H9 (cell line): ENCODE data around the gene MID1. TPM values are rescaled to one million over a fixed set of nuclear protein-coding genes. Genes with fewer than 3 reads are reported as not detected.
"Not testable (repeated sequence)": the region's sequence is repeated elsewhere in the genome, so short reads cannot be mapped to it uniquely, and the experiment has no call there.

ENCODE experiments used
- DNase-seq: peaks from one replicate; pipeline ENCODE4 v3.0.0-alpha.2; 2017
- H2AFZ ChIP-seq: one replicate; pipeline ENCODE4 v1.6.1; 2013; ENCODE audit warnings: mild to moderate bottlenecking, low read length, control low read depth, moderate library complexity
- H2AK5ac ChIP-seq: 2 replicates; pipeline ENCODE4 v1.6.1; 2013; ENCODE audit warnings: low read length, control low read depth, mixed read lengths; ENCODE audit not compliant: insufficient read length
- H2BK120ac ChIP-seq: one replicate; pipeline ENCODE4 v1.6.1; 2013; ENCODE audit warnings: low read depth, mild to moderate bottlenecking, low read length, control low read depth, inconsistent platforms; ENCODE audit not compliant: poor library complexity, severe bottlenecking
- H2BK12ac ChIP-seq: 2 replicates; pipeline ENCODE4 v1.6.1; 2013; ENCODE audit warnings: low read length, control low read depth, mixed read lengths, low read depth; ENCODE audit not compliant: insufficient read length
- H2BK15ac ChIP-seq: 2 replicates; pipeline ENCODE4 v1.6.1; 2013; ENCODE audit warnings: low read depth, low read length, control low read depth
- H2BK20ac ChIP-seq: one replicate; pipeline ENCODE4 v1.6.1; 2013; ENCODE audit warnings: low read depth, mild to moderate bottlenecking, low read length, control low read depth, inconsistent platforms; ENCODE audit not compliant: poor library complexity, severe bottlenecking
- H2BK5ac ChIP-seq: 2 replicates; pipeline ENCODE4 v1.6.1; 2013; ENCODE audit warnings: low read length, control low read depth, mixed read lengths; ENCODE audit not compliant: insufficient read length
- H3K14ac ChIP-seq: 2 replicates; pipeline ENCODE4 v1.6.1; 2013; ENCODE audit warnings: low read length, control low read depth; ENCODE audit not compliant: insufficient read depth
- H3K18ac ChIP-seq: 2 replicates; pipeline ENCODE4 v1.6.1; 2013; ENCODE audit warnings: low read depth, mild to moderate bottlenecking, mixed read lengths, low read length, control low read depth; ENCODE audit not compliant: insufficient read length
- H3K23ac ChIP-seq: 2 replicates; pipeline ENCODE4 v1.6.1; 2013; ENCODE audit warnings: low read length, control low read depth, mixed read lengths, low read depth; ENCODE audit not compliant: insufficient read length
- H3K23me2 ChIP-seq: 2 replicates; pipeline ENCODE4 v1.6.1; 2013; ENCODE audit warnings: low read depth, mild to moderate bottlenecking, mixed read lengths, low read length, control low read depth; ENCODE audit not compliant: insufficient read length, poor library complexity, severe bottlenecking
- H3K27ac ChIP-seq: 2 replicates; pipeline ENCODE4 v1.5.1; 2013; ENCODE audit warnings: low read length, control low read depth, mixed read lengths, low read depth; ENCODE audit not compliant: insufficient read length
- H3K27me3 ChIP-seq: 2 replicates; pipeline ENCODE4 v1.6.1; 2013; ENCODE audit warnings: low read length, control low read depth, inconsistent platforms; ENCODE audit not compliant: insufficient read depth
- H3K4ac ChIP-seq: 2 replicates; pipeline ENCODE4 v1.6.1; 2013; ENCODE audit warnings: low read depth, mild to moderate bottlenecking, control low read depth, inconsistent platforms, low read length, moderate library complexity
- H3K4me1 ChIP-seq: 2 replicates; pipeline ENCODE4 v1.6.1; 2013; ENCODE audit warnings: low read length, control low read depth, inconsistent platforms; ENCODE audit not compliant: insufficient read depth
- H3K4me2 ChIP-seq: 2 replicates; pipeline ENCODE4 v1.6.1; 2013; ENCODE audit warnings: low read length, control low read depth, mixed read lengths; ENCODE audit not compliant: insufficient read length, insufficient read depth
- H3K56ac ChIP-seq: 2 replicates; pipeline ENCODE4 v1.6.1; 2013; ENCODE audit warnings: low read depth, mild to moderate bottlenecking, mixed read lengths, low read length, control low read depth; ENCODE audit not compliant: insufficient read length
- H3K79me1 ChIP-seq: 2 replicates; pipeline ENCODE4 v1.6.1; 2013; ENCODE audit warnings: low read depth, mild to moderate bottlenecking, moderate library complexity, low read length, control low read depth, inconsistent platforms; ENCODE audit not compliant: insufficient read depth, poor library complexity, severe bottlenecking
- H3K79me2 ChIP-seq: 2 replicates; pipeline ENCODE4 v1.6.1; 2013; ENCODE audit warnings: low read length, control low read depth, inconsistent platforms; ENCODE audit not compliant: insufficient read depth
- H3K9ac ChIP-seq: 2 replicates; pipeline ENCODE4 v1.6.1; 2013; ENCODE audit warnings: low read length, control low read depth, mixed read lengths; ENCODE audit not compliant: insufficient read length; ENCODE audit errors: extremely low read depth
- H3K9me3 ChIP-seq: one replicate; pipeline ENCODE4 v1.6.1; 2013; ENCODE audit warnings: low read depth, low read length, inconsistent platforms; ENCODE audit not compliant: control insufficient read depth
- H3T11ph ChIP-seq: one replicate; pipeline ENCODE4 v1.6.1; 2013; ENCODE audit warnings: mild to moderate bottlenecking, low read length, control low read depth, inconsistent platforms
- H4K20me1 ChIP-seq: one replicate; pipeline ENCODE4 v1.6.1; 2013; ENCODE audit not compliant: control insufficient read depth, insufficient read length, insufficient read depth
- H4K5ac ChIP-seq: 2 replicates; pipeline ENCODE4 v1.6.1; 2013; ENCODE audit warnings: low read depth, mild to moderate bottlenecking, mixed read lengths, low read length, control low read depth; ENCODE audit not compliant: insufficient read length
- H4K8ac ChIP-seq: replicated peaks from 2 replicates; pipeline ENCODE4 v1.6.1; 2013; ENCODE audit warnings: low read length, control low read depth, mixed read lengths, low read depth; ENCODE audit not compliant: insufficient read length
- H4K91ac ChIP-seq: 2 replicates; pipeline ENCODE4 v1.6.1; 2013; ENCODE audit warnings: low read depth, mild to moderate bottlenecking, moderate library complexity, mixed read lengths, low read length, control low read depth; ENCODE audit not compliant: insufficient read length
- H3K27ac Mint-ChIP-seq, 3 experiments: 2 replicates in 2 of 3; 3 replicates in 1 of 3; pipeline ENCODE4 v1.8.0; 2020 to 2021; ENCODE audit warnings: mixed read lengths in 3 of 3, mild to moderate bottlenecking in 1 of 3, moderate library complexity in 1 of 3
- H3K27me3 Mint-ChIP-seq: 2 replicates; pipeline ENCODE4 v1.8.0; 2021; ENCODE audit warnings: low read depth, mild to moderate bottlenecking, moderate library complexity, mixed read lengths
- H3K36me3 Mint-ChIP-seq, 3 experiments: 2 replicates in 2 of 3; 3 replicates in 1 of 3; pipeline ENCODE4 v1.8.0; 2020 to 2021; ENCODE audit warnings: low read depth in 3 of 3, mixed read lengths in 3 of 3; ENCODE audit not compliant: insufficient read depth in 1 of 3
- H3K4me1 Mint-ChIP-seq, 2 experiments: 2 replicates each; pipeline ENCODE4 v1.8.0; 2020; ENCODE audit warnings: mixed read lengths in 2 of 2
- H3K4me3 Mint-ChIP-seq, 2 experiments: 2 replicates in 1 of 2; 3 replicates in 1 of 2; pipeline ENCODE4 v1.8.0; 2020 to 2021; ENCODE audit warnings: mild to moderate bottlenecking in 2 of 2, mixed read lengths in 2 of 2, moderate library complexity in 1 of 2
- H3K9me3 Mint-ChIP-seq, 2 experiments: 2 replicates in 1 of 2; 3 replicates in 1 of 2; pipeline ENCODE4 v1.8.0; 2020; ENCODE audit warnings: mild to moderate bottlenecking in 2 of 2, mixed read lengths in 2 of 2, moderate library complexity in 1 of 2
- CTCF ChIP-seq: fragments of 200-600 bp; sonication (generic); conservative IDR thresholded peaks from 3 replicates; pipeline ENCODE4 v1.8.0; 2021; ENCODE audit warnings: antibody characterized with exemption, mild to moderate bottlenecking
- WGBS: extraction: QIAGEN DNeasy Blood & Tissue Kit; methylation state at CpG from one replicate; pipeline ENCODE4 v1.1.7; 2013; ENCODE audit warnings: missing lambda C conversion rate, low lambda C conversion rate, mixed read lengths; ENCODE audit not compliant: insufficient read length; ENCODE audit errors: extremely low coverage; 5-methylcytosine and 5-hydroxymethylcytosine counted together
- total RNA-seq: library from RNA; stranded (reverse); gene quantifications from 2 replicates; pipeline ENCODE4 v1.2.1, GENCODE V29; 2021

Gene MID1
- total RNA-seq, 1 experiment from 2014 or later = 32.9 TPM

GRCh38 chrX:10589098-10589497, 31.3 kb downstream of the MID1 start:
- Histone ChIP-seq H2BK12ac (no peak overlapping the region), H3K4ac (no peak overlapping the region), H3K18ac (no peak overlapping the region), H2BK120ac (no peak overlapping the region), H3K79me1 (no peaks in the 10 kb centered on the region), H3K4me2 (no peak overlapping the region), H2AK5ac (no peak overlapping the region), H4K20me1 (no peaks in the 10 kb centered on the region), H2BK5ac (no peak overlapping the region), H3K56ac (no peak overlapping the region), H4K5ac (no peak overlapping the region), H3T11ph (no peak overlapping the region), H4K91ac (no peak overlapping the region), H3K27me3 (no peaks in the 10 kb centered on the region), H3K14ac (no peak overlapping the region), H3K27ac (no peak overlapping the region), H3K23me2 (no peaks in the 10 kb centered on the region), H2BK20ac (no peak overlapping the region), H3K79me2 (peaks cover 16% of the 10 kb centered on the region; the same call in 1 of the 2 replicates), H3K23ac (no peak overlapping the region), H3K9me3 (no peaks in the 10 kb centered on the region), H3K4me1 (no peaks in the 10 kb centered on the region; the same call in 1 of the 2 replicates), H2BK15ac (no peak overlapping the region), H4K8ac (no peak overlapping the region), H3K9ac (no peak overlapping the region), H2AFZ (no peak overlapping the region)
- no peak for TF ChIP-seq CTCF
- peaks cover 39 to 41% of the 10 kb centered on the region in 2 experiments for H3K4me1 Mint-ChIP-seq
- no CpG with 5 or more reads among the region's 6 CpGs for WGBS
- peak overlapping the region; percentile 80 to 94 (median 89); a peak in 6 of 7 replicates for H3K27ac Mint-ChIP-seq
- H3K27me3 Mint-ChIP-seq = no peaks in the 10 kb centered on the region
- peaks cover 29 to 49% (median 32%) of the 10 kb centered on the region in 3 experiments for H3K36me3 Mint-ChIP-seq
- DNase-seq = no peak
- no peak overlapping the region for H3K4me3 Mint-ChIP-seq
- H3K9me3 Mint-ChIP-seq = peaks cover 53 to 59% of the 10 kb centered on the region in 2 experiments

- H3K4me2 ChIP-seq, H3K27ac Mint-ChIP-seq, H3K23me2 ChIP-seq, H3K4me3 Mint-ChIP-seq, H3K27me3 ChIP-seq, H2BK12ac ChIP-seq, H3K14ac ChIP-seq, H3K9ac ChIP-seq, H2BK5ac ChIP-seq, H2BK15ac ChIP-seq, H4K5ac ChIP-seq, H3K79me2 ChIP-seq, H4K20me1 ChIP-seq, H3K27me3 Mint-ChIP-seq, H2BK20ac ChIP-seq, H3K4me1 ChIP-seq, H3K79me1 ChIP-seq, H2AFZ ChIP-seq, H3T11ph ChIP-seq, H4K91ac ChIP-seq, H4K8ac ChIP-seq, H3K27ac ChIP-seq, H3K18ac ChIP-seq, H3K9me3 ChIP-seq, H2BK120ac ChIP-seq, DNase-seq, H3K4ac ChIP-seq, H3K23ac ChIP-seq, H3K56ac ChIP-seq, H2AK5ac ChIP-seq: not testable (repeated sequence)
- no CpG with 5 or more reads among the region's 7 CpGs for WGBS
- Mint-ChIP-seq H3K9me3 (peaks cover 44 to 60% of the 10 kb centered on the region in 2 experiments), H3K4me1 (peaks cover 32 to 34% of the 10 kb centered on the region in 2 experiments), H3K36me3 (peaks cover 31 to 44% (median 41%) of the 10 kb centered on the region in 3 experiments)
These were observed 35.5 kb downstream of the MID1 start for GRCh38 chrX:10584882-10585281.
